ENCODE data around the gene CDK5RAP3.

Gene CDK5RAP3

GRCh38 chr17:48002916-48003416, 32.1 kb downstream of the CDK5RAP3 start:
- no peak overlapping the region for H3K27ac ChIP-seq
- no peak for TF ChIP-seq CTCF (conservative IDR thresholded peaks at IDR 0.05)

GRCh38 chr17:48003417-48004151, 32.7 kb downstream of the CDK5RAP3 start:
- H3K27ac ChIP-seq: no peak overlapping the region
- TF ChIP-seq CTCF (conservative IDR thresholded peaks at IDR 0.05): no peak

GRCh38 chr17:48004983-48005382, 34.1 kb downstream of the CDK5RAP3 start:
- no peak overlapping the region for H3K27ac ChIP-seq
- TF ChIP-seq CTCF (conservative IDR thresholded peaks at IDR 0.05): no peak

- H3K27ac ChIP-seq: no peak overlapping the region
These were observed 36.2 kb downstream of the CDK5RAP3 start for GRCh38 chr17:48006936-48007709.

GRCh38 chr17:48010193-48010592, 39.3 kb downstream of the CDK5RAP3 start:
- no peak for TF ChIP-seq CTCF (conservative IDR thresholded peaks at IDR 0.05)
- no peak overlapping the region for H3K27ac ChIP-seq

More at GRCh38 chr17:48006936-48007709, 36.2 kb downstream of the CDK5RAP3 start:
- no peak for TF ChIP-seq CTCF (conservative IDR thresholded peaks at IDR 0.05)

GRCh38 chr17:48011405-48012150, 40.7 kb downstream of the CDK5RAP3 start:
- TF ChIP-seq CTCF (conservative IDR thresholded peaks at IDR 0.05): peak; percentile 85
- peak overlapping the region; percentile 36; the same call in 1 of the 2 replicates for H3K27ac ChIP-seq

GRCh38 chr17:48012151-48012520, 41.2 kb downstream of the CDK5RAP3 start:
- peak overlapping the region; percentile 36; the same call in 1 of the 2 replicates for H3K27ac ChIP-seq
- no peak for TF ChIP-seq CTCF (conservative IDR thresholded peaks at IDR 0.05)
